ENCODE results near the gene ZAP70.

DNA sequence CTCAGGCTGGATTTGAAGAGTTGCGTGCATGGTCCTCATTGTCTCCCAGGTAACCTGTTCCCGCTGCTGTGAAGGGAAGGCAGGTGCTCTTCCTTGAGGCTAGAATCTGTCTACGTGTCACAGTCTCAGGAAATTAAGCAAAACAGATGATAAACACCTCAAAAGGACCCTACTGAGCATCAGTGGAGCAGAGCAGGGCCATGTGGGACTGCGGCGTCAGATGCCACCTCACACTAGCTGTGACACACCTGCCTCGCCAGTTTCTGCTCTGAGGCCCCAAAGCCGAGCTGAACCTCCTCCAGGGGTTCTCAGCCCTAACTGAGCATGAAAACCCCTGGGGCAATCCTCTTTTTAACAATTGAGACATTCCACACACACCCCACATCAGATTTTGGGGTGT, 41.9 kb upstream of the ZAP70 start:
- TF ChIP-seq POLR2AphosphoS5 (IDR thresholded peaks at IDR 0.05) (no peak), POLR2A (IDR thresholded peaks at IDR 0.05) (no peak)
- TF ChIP-seq, protein P1, sequence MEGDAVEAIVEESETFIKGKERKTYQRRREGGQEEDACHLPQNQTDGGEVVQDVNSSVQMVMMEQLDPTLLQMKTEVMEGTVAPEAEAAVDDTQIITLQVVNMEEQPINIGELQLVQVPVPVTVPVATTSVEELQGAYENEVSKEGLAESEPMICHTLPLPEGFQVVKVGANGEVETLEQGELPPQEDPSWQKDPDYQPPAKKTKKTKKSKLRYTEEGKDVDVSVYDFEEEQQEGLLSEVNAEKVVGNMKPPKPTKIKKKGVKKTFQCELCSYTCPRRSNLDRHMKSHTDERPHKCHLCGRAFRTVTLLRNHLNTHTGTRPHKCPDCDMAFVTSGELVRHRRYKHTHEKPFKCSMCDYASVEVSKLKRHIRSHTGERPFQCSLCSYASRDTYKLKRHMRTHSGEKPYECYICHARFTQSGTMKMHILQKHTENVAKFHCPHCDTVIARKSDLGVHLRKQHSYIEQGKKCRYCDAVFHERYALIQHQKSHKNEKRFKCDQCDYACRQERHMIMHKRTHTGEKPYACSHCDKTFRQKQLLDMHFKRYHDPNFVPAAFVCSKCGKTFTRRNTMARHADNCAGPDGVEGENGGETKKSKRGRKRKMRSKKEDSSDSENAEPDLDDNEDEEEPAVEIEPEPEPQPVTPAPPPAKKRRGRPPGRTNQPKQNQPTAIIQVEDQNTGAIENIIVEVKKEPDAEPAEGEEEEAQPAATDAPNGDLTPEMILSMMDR (IDR thresholded peaks at IDR 0.05) = no peak

Measured in transverse colon (tissue), 4 donors.